GM21367 (cell line): ENCODE data around the gene BMPR1A.
"Not testable (repeated sequence)": the region's sequence is repeated elsewhere in the genome, so short reads cannot be mapped to it uniquely, and the experiment has no call there.

ENCODE experiments used
- ATAC-seq: cut with Tn5 transposase; IDR thresholded peaks from one replicate; pipeline ENCODE4 v1.9.1; 2021; ENCODE audit not compliant: unreplicated experiment

BMPR1A gene

GRCh38 chr10:86729677-86730076 lies 26.7 kb upstream of the BMPR1A start:
- ATAC-seq = no peak

DNA sequence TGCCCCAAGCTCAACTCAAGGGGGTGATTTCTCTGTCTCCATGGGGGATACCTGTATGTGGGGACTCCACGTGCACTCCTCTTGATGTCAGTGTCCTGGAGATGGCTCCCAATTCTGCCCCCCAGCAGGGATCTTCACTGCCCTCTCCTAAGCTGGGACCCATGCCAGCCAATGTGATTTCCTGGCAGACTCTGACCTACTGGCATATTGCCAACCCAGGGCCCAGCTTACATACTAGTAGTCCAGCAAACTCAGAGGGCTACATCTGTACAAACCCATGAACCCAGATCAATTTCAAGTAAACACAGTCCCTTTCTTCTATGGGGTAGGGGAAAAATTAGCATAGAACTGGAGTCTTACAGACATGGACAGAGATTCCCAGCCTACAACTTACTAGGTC lies 26.2 kb upstream of the BMPR1A start:
- ATAC-seq = no peak

- ATAC-seq = no peak
Observed at GRCh38 chr10:86732771-86733170, 23.6 kb upstream of the BMPR1A start.

- ATAC-seq = no peak
Observed at GRCh38 chr10:86733260-86733671, 23.2 kb upstream of the BMPR1A start.

DNA sequence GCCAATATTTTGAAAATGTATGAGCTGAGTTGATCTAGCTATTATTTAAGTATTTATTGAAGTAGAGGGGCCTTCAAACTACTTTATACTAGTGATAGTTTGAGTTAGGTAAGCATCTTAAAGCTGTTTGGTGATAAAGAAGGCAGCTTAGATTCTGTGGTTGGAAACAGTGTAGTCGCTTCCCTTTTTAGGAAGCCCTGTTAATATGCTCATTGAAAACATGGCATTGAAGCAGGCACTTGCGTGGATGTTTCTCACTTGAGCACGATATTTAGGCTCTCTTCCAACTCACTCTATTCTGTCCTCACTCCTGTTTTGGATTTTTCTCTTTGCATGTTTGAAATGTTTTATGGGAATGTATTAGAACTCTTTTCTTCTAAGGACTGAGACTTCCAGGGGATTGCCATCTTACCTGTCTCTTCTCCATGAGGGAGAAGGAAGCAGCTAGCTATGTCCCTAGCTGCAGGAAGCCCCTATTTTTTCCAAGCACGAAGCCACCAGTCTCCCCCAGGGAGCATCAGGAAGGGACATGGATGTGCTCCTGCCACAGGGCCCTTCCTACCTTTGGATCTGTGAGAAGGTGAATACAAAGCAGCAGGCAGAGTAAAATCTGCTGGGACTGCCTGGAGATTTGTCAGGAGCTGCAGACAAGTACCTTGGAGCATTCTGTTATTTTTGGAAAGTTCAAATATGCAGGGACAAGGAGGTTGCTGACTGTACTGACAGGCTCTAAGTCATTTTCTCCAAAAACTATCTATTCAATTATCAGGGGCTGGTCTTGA lies 22.0 kb upstream of the BMPR1A start:
- peak; percentile 62 for ATAC-seq

GRCh38 chr10:86735278-86735677 lies 21.1 kb upstream of the BMPR1A start:
- not testable (repeated sequence) for ATAC-seq

DNA sequence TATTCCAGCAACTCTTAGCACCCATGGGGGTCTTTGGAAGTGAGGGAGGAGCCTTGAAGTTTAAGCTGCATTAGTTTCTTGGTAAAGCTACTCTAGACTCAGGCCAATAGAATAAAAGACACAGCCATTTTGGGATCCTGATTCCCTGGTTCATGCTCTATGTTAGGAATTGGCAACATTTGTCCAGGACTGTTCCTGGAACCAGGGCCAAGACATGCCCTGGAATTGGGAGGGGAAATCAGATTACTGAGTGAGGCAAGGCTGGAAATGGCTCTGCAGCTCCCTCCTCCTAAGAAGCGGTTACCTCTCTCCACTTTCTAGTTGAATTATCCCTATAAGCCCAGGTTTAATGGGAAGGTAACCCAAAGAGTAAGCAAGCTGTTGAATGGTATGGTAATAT lies 14.2 kb upstream of the BMPR1A start:
- ATAC-seq = no peak

DNA sequence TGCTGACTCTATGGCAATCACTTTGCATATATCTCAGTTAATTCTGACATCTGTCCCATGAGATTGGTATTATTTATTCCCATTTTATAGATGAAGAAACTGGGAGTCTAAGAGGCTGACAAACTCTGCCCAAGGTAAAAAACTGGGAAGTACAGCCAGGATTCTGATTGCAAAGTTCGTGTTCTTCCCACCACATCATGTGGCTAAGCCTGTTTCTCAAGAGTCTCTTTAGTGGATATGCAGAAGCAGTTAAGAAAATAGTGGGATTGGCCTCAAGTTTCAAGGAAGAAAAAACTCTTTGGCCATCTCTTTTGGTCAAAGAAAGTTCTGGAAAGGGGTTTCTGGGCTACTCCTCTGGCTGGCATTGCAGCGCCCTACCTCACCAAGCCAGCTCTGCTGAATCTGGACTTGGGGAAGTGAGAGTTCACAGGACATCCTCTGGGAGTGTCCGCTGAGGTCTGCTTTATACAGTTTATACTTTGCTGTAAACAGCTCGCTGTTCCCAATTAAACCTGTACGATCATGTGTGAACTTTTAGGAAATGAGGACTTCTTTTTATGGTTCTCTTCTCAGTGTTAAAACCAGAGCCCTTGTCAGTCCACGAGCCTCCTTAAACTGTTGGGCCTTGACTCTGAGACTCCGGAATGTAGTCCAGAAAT lies 12.2 kb upstream of the BMPR1A start:
- no peak for ATAC-seq

GRCh38 chr10:86747796-86748581 lies 8.4 kb upstream of the BMPR1A start:
- no peak for ATAC-seq

DNA sequence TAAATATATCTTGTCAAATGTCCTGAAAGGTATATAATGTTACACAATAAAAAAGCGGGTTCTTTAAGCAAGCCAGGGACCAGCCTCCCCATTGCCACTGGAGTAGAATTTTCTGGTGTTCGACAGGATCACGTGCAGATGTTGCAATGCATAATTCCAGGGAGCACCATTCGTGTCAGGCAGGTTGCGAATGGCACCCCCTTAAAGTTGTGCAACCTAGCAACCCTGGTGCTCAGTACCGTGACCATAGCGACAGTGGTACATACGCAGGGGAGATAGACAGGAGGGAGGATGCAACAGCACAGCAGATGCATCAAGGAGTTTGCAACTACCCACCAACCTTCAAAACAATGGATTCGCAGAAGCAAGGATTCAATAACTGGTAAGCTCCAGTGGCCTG lies 6.6 kb upstream of the BMPR1A start:
- no peak for ATAC-seq

DNA sequence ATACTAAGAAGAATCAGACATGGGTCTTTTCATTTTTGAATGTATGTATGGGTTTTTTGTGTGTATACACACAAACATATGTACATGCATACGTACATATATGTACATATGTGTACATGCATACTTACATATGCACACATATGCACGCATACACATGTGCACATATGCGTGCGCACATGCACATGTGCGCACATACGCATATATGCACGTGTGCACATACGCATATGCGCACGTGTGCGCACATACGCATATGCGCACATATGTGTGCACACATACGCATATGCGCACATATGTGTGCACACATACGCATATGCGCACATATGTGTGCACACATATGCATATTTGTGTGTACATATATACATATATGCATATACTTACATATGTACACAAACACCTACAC lies 4.9 kb upstream of the BMPR1A start:
- no peak for ATAC-seq

DNA sequence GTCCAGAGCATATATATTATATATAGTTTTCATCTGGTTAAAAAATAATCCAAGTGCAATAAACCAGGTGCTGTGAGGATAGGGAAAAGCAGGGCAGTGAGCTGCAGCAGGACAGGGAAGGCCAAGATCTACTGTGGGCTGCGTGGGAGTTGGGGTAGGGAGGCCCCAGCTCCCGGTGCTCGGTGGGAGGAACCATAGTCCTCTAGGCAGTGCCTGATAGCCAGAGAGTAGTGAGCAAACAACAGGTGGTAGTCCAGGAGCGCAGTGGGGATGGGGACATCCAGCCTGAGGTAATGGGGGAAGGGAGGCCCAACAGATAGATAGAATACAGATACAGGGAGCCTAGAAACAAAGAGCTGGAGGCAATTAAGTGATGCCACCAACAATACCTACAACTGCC lies 4.1 kb upstream of the BMPR1A start:
- ATAC-seq = no peak

DNA sequence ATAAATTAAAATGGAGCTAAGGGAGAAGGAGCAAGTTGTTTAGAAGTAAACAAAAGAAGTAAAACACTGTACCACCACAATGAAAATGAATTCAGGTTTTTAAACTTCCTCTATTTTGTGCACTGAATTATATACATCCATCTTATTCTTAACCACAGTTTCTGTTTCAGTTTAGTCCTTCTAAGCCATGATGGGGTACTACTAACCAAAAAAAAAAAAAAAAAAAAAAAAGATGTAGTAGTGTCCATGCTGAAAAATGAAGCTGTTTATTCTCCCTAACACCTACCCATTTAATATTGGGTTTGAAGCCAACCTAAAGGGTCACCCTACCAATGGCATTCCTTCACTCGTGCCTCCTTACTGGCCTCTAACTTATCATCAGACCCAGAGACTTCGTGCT lies 3.4 kb upstream of the BMPR1A start:
- peak; percentile 30 for ATAC-seq

GRCh38 chr10:86753638-86754434 lies 2.6 kb upstream of the BMPR1A start:
- no peak for ATAC-seq

GRCh38 chr10:86755454-86755739 lies 1.0 kb upstream of the BMPR1A start:
- no peak for ATAC-seq

- ATAC-seq = peak; percentile 64
Observed at GRCh38 chr10:86755740-86756510, 494 bp upstream of the BMPR1A start.

GRCh38 chr10:86757113-86757972 lies 924 bp downstream of the BMPR1A start:
- no peak for ATAC-seq

DNA sequence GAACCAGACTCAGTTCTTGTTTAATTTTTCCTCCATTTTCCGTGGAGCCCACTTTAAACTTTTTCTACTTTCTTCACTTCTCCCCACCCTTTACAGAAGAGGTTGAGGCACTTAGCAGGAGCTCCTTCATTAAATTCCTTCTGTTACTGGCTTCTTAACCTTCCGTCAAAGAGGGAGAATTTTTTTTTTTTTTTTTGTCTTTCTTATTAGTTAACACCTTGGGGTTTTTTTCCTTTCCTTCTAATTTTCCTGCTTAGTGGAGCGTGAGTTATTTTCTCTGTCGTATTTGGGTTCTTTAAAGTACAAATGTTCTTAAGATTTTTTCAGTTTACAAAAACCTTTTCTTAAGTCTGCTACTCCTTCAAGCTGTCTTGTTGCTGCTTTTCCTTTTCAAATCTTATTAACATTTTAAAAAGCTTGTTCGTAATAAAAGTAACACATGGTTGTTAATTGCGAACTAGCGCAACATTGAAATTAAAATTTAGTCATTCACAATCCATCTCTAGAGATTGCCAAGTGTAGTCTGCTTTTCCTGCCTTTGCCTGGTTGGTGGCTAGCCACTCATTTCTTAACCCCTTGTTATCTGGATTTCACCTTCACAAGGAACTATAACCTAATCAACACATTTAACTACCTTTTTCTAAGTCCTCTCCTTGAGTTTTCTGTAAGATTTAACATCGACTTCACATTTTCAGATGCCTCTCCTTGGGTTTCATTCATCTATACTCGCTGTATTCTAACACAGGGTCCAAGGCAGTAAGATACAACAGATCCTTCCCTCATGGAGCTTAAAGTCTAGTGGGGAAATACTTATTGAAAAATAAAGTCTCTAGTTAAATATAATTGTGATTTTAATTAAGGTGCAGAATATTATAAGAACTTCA lies 2.0 kb downstream of the BMPR1A start:
- ATAC-seq = no peak
